K562 (cell line): Measurements from ENCODE around the gene RGN.

Experiments
- ATF2 ChIP-seq: sonication (generic); formaldehyde crosslinking; IDR thresholded peaks from 2 replicates; pipeline ENCODE4 v1.8.1; 2022; ENCODE audit warnings: missing genetic modification reagents
- BRCA1 ChIP-seq, 2 experiments: fragments of 450-650 bp in 1 of 2; sonication (generic) in 1 of 2; formaldehyde crosslinking in 1 of 2; IDR thresholded peaks; 2 replicates each; pipeline versions ENCODE4 v1.5.0 to v1.6.1; 2017 to 2020; ENCODE audit warnings: mild to moderate bottlenecking in 1 of 2, missing genetic modification reagents in 1 of 2
- CHAMP1 ChIP-seq: fragments of 450-650 bp; IDR thresholded peaks from 2 replicates; pipeline ENCODE4 v1.6.1; 2016; ENCODE audit warnings: mild to moderate bottlenecking
- RFX1 ChIP-seq: fragments of 450-650 bp; IDR thresholded peaks from 2 replicates; pipeline ENCODE4 v1.6.1; 2016; ENCODE audit warnings: mild to moderate bottlenecking, moderate library complexity
- SMARCA5 ChIP-seq: fragments of 450-650 bp; IDR thresholded peaks from 2 replicates; pipeline ENCODE4 v1.6.1; 2016
- TCF7L2 ChIP-seq: fragments of 150-350 bp; IDR thresholded peaks from 2 replicates; pipeline ENCODE4 v1.6.1; 2016; ENCODE audit warnings: low read depth, mild to moderate bottlenecking, low read length, moderate library complexity
- YY1 ChIP-seq, 3 experiments: IDR thresholded peaks; 2 replicates each; pipeline ENCODE4 v1.6.1; 2011; ENCODE audit warnings: low read length in 2 of 3, mild to moderate bottlenecking in 2 of 3, moderate library complexity in 2 of 3, borderline replicate concordance in 1 of 3, control low read depth in 1 of 3, low read depth in 1 of 3; ENCODE audit not compliant: insufficient read depth in 3 of 3, insufficient replicate concordance in 2 of 3, control insufficient read depth in 1 of 3, insufficient read length in 1 of 3; ENCODE audit errors: extremely low read depth in 1 of 3
- ZNF24 ChIP-seq: fragments of 450-650 bp; IDR thresholded peaks from 2 replicates; pipeline ENCODE4 v1.6.1; 2016
- ZNF41 ChIP-seq: fragments of 250-450 bp; sonication (Bioruptor Pico); conservative IDR thresholded peaks from 2 replicates; pipeline ENCODE4 v1.4.0; 2020; ENCODE audit warnings: mild to moderate bottlenecking

- TF ChIP-seq SMARCA5 (no peak), ATF2 (CRISPR knock-in tag) (no peak), RFX1 (no peak), ZNF24 (no peak), ZNF41 (no peak), BRCA1 (IDR thresholded peaks at IDR 0.05) (no peak), BRCA1 (CRISPR knock-in tag; IDR thresholded peaks at IDR 0.05) (no peak), TCF7L2 (no peak), YY1 (IDR thresholded peaks at IDR 0.05; ENCODE audit: borderline replicate concordance in 1 of 3, control insufficient read depth in 1 of 3, extremely low read depth in 1 of 3, insufficient read depth in 3 of 3, insufficient read length in 1 of 3, insufficient replicate concordance in 2 of 3, low read depth in 1 of 3, low read length in 2 of 3) (no peak), CHAMP1 (no peak)
These were observed 10.0 kb upstream of the RGN start for GRCh38 chrX:47068214-47068613.
